Measurements from ENCODE around the gene TUNAR. TPM values are rescaled to one million over a fixed set of nuclear protein-coding genes. Genes with fewer than 3 reads are reported as not detected.
A peak's percentile ranks its signal among the peaks of the same experiment; 100 is the strongest.

The TUNAR gene
- total and polyA plus RNA-seq, 2 experiments from 2014 or later: 23.1 to 56.2 TPM

DNA sequence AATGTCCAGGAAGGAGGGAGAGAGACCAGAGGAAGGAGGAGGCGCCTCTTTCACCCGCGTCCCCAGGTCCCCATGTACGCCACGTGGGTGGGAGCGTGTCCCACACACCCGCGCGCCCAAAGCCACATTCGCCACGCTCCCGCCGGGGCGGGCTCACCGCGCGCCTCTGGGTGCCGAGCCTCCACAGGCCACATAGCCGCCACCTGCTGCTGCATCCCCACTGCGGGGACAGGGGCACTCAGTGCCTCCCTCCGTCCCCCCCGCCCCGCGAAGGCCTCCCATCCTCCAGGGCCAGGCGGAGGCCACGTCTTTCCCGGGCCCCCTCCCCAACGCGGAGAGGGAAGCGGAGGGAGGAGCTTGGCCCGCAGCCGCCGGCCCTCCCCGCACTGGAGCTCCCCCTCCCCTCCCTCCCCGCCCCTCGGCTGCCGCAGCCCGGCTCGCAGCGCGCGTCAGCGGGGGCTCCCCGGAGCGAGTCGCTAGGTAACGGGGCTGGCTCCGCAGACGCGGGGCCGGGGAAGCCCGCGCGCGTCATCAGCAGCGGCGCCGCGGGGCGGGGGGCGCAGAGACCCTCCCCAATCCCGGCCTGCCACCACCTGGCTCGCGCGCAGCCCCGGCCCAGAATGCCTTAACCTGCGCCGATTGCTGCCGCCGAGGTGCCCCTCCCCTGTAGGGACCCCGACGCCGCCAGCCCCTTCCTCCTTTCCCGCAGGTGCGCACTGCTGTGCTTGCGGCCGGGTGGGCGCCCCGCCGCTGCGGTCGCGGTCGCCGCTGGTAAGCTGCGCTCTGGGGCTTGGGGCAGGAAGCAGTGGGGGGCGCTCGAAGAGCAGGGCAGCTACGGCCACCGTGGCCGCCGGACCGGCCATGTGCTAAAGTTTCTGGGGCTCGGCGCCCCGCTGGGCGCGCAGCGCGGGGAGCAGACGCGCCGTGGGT lies 536 bp upstream of the TUNAR start:
- Histone ChIP-seq H3K4me2 (peak overlapping the region; percentile 96), H2AFZ (peak overlapping the region; percentile 69), H3K9me2 (ENCODE audit: insufficient read depth) (0 out of 2 replicates have a peak, but pooled peaks cover 6% of the 10 kb centered on the region), H3F3A (replicated peaks; ENCODE audit: low read depth) (peaks cover 4% of the 10 kb centered on the region; the same call in 1 of the 2 replicates), H3K4me1 (ENCODE audit: insufficient read depth) (peaks cover 43% of the 10 kb centered on the region), H3K36me3 (ENCODE audit: insufficient read depth) (no peaks in the 10 kb centered on the region), H3K27me3 (ENCODE audit: insufficient read depth) (peaks cover 7% of the 10 kb centered on the region; the same call in 1 of the 2 replicates), H3K79me2 (replicated peaks; ENCODE audit: insufficient read depth) (peaks cover 39% of the 10 kb centered on the region), H4K20me1 (replicated peaks; ENCODE audit: insufficient read depth) (no peaks in the 10 kb centered on the region), H3K4me3 (peak overlapping the region; percentile 85), H3K27ac (ENCODE audit: low read depth) (no peak overlapping the region)
- H3K36me3 Mint-ChIP-seq (ENCODE audit: low read depth): peaks cover 4% of the 10 kb centered on the region; the same call in 2 of the 3 replicates
- ATAC-seq (peak; percentile 67), DNase-seq (ENCODE audit: low spot score) (peak; percentile 82)
- no peak overlapping the region for H3K27ac Mint-ChIP-seq
- TF ChIP-seq EZH2phosphoT487 (IDR thresholded peaks at IDR 0.05; ENCODE audit: unreplicated experiment) (no peak), CREB1 (CRISPR knock-in tag; IDR thresholded peaks at IDR 0.05; ENCODE audit: low read depth) (peak; percentile 82), ZNF114 (CRISPR knock-in tag; IDR thresholded peaks at IDR 0.05) (no peak), JUNB (IDR thresholded peaks at IDR 0.05; ENCODE audit: unreplicated experiment) (no peak), POLR2AphosphoS5 (IDR thresholded peaks at IDR 0.05; ENCODE audit: low read depth) (peak; percentile 37), EZH2 (IDR thresholded peaks at IDR 0.05; ENCODE audit: low read depth, unreplicated experiment) (no peak), NANOG (IDR thresholded peaks at IDR 0.05; ENCODE audit: borderline replicate concordance) (no peak)
- TF ChIP-seq, protein P1, sequence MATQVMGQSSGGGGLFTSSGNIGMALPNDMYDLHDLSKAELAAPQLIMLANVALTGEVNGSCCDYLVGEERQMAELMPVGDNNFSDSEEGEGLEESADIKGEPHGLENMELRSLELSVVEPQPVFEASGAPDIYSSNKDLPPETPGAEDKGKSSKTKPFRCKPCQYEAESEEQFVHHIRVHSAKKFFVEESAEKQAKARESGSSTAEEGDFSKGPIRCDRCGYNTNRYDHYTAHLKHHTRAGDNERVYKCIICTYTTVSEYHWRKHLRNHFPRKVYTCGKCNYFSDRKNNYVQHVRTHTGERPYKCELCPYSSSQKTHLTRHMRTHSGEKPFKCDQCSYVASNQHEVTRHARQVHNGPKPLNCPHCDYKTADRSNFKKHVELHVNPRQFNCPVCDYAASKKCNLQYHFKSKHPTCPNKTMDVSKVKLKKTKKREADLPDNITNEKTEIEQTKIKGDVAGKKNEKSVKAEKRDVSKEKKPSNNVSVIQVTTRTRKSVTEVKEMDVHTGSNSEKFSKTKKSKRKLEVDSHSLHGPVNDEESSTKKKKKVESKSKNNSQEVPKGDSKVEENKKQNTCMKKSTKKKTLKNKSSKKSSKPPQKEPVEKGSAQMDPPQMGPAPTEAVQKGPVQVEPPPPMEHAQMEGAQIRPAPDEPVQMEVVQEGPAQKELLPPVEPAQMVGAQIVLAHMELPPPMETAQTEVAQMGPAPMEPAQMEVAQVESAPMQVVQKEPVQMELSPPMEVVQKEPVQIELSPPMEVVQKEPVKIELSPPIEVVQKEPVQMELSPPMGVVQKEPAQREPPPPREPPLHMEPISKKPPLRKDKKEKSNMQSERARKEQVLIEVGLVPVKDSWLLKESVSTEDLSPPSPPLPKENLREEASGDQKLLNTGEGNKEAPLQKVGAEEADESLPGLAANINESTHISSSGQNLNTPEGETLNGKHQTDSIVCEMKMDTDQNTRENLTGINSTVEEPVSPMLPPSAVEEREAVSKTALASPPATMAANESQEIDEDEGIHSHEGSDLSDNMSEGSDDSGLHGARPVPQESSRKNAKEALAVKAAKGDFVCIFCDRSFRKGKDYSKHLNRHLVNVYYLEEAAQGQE (IDR thresholded peaks at IDR 0.05; ENCODE audit: unreplicated experiment): no peak
- TF ChIP-seq, protein P2, sequence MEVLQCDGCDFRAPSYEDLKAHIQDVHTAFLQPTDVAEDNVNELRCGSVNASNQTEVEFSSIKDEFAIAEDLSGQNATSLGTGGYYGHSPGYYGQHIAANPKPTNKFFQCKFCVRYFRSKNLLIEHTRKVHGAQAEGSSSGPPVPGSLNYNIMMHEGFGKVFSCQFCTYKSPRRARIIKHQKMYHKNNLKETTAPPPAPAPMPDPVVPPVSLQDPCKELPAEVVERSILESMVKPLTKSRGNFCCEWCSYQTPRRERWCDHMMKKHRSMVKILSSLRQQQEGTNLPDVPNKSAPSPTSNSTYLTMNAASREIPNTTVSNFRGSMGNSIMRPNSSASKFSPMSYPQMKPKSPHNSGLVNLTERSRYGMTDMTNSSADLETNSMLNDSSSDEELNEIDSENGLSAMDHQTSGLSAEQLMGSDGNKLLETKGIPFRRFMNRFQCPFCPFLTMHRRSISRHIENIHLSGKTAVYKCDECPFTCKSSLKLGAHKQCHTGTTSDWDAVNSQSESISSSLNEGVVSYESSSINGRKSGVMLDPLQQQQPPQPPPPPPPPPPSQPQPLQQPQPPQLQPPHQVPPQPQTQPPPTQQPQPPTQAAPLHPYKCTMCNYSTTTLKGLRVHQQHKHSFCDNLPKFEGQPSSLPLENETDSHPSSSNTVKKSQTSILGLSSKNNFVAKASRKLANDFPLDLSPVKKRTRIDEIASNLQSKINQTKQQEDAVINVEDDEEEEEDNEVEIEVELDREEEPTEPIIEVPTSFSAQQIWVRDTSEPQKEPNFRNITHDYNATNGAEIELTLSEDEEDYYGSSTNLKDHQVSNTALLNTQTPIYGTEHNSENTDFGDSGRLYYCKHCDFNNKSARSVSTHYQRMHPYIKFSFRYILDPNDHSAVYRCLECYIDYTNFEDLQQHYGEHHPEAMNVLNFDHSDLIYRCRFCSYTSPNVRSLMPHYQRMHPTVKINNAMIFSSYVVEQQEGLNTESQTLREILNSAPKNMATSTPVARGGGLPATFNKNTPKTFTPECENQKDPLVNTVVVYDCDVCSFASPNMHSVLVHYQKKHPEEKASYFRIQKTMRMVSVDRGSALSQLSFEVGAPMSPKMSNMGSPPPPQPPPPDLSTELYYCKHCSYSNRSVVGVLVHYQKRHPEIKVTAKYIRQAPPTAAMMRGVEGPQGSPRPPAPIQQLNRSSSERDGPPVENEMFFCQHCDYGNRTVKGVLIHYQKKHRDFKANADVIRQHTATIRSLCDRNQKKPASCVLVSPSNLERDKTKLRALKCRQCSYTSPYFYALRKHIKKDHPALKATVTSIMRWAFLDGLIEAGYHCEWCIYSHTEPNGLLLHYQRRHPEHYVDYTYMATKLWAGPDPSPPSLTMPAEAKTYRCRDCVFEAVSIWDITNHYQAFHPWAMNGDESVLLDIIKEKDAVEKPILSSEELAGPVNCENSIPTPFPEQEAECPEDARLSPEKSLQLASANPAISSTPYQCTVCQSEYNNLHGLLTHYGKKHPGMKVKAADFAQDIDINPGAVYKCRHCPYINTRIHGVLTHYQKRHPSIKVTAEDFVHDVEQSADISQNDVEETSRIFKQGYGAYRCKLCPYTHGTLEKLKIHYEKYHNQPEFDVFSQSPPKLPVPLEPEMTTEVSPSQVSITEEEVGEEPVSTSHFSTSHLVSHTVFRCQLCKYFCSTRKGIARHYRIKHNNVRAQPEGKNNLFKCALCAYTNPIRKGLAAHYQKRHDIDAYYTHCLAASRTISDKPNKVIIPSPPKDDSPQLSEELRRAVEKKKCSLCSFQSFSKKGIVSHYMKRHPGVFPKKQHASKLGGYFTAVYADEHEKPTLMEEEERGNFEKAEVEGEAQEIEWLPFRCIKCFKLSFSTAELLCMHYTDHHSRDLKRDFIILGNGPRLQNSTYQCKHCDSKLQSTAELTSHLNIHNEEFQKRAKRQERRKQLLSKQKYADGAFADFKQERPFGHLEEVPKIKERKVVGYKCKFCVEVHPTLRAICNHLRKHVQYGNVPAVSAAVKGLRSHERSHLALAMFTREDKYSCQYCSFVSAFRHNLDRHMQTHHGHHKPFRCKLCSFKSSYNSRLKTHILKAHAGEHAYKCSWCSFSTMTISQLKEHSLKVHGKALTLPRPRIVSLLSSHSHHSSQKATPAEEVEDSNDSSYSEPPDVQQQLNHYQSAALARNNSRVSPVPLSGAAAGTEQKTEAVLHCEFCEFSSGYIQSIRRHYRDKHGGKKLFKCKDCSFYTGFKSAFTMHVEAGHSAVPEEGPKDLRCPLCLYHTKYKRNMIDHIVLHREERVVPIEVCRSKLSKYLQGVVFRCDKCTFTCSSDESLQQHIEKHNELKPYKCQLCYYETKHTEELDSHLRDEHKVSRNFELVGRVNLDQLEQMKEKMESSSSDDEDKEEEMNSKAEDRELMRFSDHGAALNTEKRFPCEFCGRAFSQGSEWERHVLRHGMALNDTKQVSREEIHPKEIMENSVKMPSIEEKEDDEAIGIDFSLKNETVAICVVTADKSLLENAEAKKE (CRISPR knock-in tag; IDR thresholded peaks at IDR 0.05): no peak
- TF ChIP-seq, protein P3, sequence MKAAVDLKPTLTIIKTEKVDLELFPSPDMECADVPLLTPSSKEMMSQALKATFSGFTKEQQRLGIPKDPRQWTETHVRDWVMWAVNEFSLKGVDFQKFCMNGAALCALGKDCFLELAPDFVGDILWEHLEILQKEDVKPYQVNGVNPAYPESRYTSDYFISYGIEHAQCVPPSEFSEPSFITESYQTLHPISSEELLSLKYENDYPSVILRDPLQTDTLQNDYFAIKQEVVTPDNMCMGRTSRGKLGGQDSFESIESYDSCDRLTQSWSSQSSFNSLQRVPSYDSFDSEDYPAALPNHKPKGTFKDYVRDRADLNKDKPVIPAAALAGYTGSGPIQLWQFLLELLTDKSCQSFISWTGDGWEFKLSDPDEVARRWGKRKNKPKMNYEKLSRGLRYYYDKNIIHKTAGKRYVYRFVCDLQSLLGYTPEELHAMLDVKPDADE (IDR thresholded peaks at IDR 0.05): no peak
- TF ChIP-seq, protein P4, sequence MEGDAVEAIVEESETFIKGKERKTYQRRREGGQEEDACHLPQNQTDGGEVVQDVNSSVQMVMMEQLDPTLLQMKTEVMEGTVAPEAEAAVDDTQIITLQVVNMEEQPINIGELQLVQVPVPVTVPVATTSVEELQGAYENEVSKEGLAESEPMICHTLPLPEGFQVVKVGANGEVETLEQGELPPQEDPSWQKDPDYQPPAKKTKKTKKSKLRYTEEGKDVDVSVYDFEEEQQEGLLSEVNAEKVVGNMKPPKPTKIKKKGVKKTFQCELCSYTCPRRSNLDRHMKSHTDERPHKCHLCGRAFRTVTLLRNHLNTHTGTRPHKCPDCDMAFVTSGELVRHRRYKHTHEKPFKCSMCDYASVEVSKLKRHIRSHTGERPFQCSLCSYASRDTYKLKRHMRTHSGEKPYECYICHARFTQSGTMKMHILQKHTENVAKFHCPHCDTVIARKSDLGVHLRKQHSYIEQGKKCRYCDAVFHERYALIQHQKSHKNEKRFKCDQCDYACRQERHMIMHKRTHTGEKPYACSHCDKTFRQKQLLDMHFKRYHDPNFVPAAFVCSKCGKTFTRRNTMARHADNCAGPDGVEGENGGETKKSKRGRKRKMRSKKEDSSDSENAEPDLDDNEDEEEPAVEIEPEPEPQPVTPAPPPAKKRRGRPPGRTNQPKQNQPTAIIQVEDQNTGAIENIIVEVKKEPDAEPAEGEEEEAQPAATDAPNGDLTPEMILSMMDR (conservative IDR thresholded peaks at IDR 0.05; ENCODE audit: low read depth in 2 of 2): peak in 1 of 2 experiments; percentile 64; a peak in 2 of 4 replicates
- peaks cover 45% of the 10 kb centered on the region for H3K4me1 Mint-ChIP-seq
- H3K27me3 Mint-ChIP-seq (ENCODE audit: insufficient read depth, low read depth, poor library complexity): peaks cover 25% of the 10 kb centered on the region
- peak overlapping the region; percentile 79 for H3K4me3 Mint-ChIP-seq
- H3K9me3 Mint-ChIP-seq: peaks cover 2% of the 10 kb centered on the region; the same call in 1 of the 3 replicates
